ENCODE measurements around the gene IPO8.
"Not testable (repeated sequence)": the region's sequence is repeated elsewhere in the genome, so short reads cannot be mapped to it uniquely, and the experiment has no call there.

IPO8 gene

GRCh38 chr12:30604302-30604701 is 91.4 kb downstream of the IPO8 start:
- DNase-seq (ENCODE audit: low read depth) = not testable (repeated sequence)

DNA sequence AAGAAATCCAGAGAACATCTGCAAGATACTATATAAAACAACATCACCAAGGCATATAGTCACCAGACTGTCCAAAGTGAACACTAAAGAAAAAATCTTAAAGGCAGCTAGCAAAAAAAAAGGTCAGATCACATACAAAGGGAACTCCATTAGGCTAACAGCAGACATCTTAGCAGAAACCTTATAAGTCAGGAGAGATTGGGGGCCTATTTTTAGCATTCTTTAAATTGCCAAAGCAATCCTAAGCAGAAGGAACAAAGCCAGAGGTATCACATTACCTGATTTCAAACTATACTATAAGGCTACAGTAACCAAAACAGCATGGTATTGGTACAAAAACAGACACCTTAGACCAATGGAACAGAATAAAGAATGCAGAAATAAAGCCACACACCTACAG is 92.5 kb downstream of the IPO8 start:
- DNase-seq (ENCODE audit: low read depth) = no peak

GRCh38 chr12:30602678-30603077 is 93.0 kb downstream of the IPO8 start:
- DNase-seq (ENCODE audit: low read depth) = no peak

GRCh38 chr12:30599608-30600007 is 96.1 kb downstream of the IPO8 start:
- DNase-seq (ENCODE audit: low read depth) = no peak

DNA sequence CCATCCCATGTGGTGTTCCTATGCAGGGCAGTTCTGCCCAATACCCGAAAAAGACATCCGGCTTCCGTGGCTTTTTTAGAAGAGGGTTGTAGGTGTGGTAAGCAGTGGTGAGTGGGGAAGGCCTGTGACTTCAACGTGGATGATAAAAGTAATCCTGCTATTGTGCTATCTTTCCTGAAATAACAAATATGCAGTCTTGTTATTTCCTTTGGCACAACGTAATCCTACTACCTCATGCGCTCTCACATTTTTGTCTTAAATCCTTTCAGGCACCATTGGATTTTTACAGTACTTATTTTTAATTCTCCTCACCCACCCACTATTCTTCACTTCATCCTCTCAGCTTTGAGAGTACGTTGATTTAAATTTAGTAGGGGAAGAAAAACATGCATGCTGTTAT is 96.8 kb downstream of the IPO8 start:
- no peak for DNase-seq (ENCODE audit: low read depth)

DNA sequence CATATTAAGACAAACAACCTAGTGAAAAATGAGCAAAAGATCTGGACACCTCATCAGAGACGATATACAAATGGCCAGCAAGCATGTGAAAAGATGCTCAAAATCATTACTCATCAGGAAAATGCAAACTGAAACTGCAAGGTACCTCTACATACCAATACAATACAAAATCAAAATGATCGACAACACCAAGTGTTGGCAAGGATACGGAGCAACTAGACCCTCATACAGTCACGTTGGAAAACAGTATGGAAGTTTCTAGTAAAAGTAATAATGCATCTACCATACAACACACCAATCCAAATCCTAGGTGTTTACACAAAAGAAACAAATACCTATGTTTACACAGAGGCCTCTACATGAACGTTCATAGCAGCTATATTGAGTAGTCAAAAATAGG is 99.9 kb downstream of the IPO8 start:
- DNase-seq (ENCODE audit: low read depth) = no peak

DNA sequence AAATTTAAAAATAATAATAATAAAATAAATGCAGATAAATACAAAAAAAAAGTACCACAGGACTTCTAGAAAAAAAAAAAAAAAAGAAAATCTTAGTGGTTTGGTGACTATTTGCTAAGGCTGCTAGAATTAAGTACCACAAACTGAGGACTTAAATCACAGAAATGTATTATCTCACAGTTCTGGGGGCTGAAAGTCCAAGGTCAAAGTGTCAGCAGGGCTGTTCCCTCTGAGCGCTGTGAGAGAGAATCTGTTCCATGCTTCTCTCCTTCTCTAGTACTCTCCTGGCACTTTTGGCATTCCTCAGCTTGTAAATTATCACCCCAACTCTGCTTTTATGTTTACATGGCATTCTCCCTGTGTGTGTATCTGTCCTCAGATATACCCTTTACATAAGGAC is 101.2 kb downstream of the IPO8 start:
- no peak for DNase-seq (ENCODE audit: low read depth)

DNA sequence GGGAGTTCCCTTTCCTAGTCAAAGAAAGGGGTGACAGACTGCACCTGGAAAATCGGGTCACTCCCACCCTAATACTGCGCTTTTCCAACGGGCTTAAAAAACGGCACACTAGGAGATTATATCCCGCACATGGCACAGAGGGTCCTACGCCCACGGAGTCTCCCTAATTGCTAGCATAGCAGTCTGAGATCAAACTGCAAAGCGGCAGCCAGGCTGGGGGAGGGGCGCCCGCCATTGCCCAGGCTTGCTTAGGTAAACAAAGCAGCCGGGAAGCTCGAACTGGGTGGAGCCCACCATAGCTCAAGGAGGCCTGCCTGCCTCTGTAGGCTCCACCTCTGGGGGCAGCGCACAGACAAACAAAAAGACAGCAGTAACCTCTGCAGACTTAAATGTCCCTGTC is 107.1 kb downstream of the IPO8 start:
- not testable (repeated sequence) for DNase-seq (ENCODE audit: low read depth)

DNA sequence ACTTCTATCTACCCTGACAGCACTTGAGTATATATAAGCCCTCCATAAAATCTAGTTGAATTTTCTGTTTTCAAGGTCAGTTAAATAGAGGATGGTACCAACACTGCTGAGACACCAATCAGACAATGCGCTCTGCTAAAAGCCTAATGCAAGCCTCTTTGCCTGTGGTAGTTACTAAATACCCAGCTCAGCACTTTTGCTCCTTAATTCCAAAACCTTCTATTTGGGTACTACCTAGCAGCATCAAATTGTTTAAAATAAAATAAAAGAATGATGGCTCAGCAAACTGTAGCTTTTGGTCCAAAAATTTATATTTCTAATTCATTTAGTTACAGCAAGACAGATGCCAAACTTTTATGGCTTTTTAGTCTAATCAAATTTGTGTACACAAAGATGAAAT is 107.9 kb downstream of the IPO8 start:
- no peak for DNase-seq (ENCODE audit: low read depth)

- DNase-seq (ENCODE audit: low read depth) = no peak
Observed at GRCh38 chr12:30585877-30586276, 109.8 kb downstream of the IPO8 start.

GRCh38 chr12:30582943-30583342 is 112.7 kb downstream of the IPO8 start:
- DNase-seq (ENCODE audit: low read depth) = no peak

GRCh38 chr12:30580344-30580743 is 115.3 kb downstream of the IPO8 start:
- DNase-seq (ENCODE audit: low read depth) = no peak

All from T follicular helper cell (primary cell).